RWPE2 (cell line): Measurements from ENCODE around the gene UBE3A.

Experiments used
- ATAC-seq: fragments of 200-7000 bp; cut with Tn5 transposase; 3 replicates; pipeline ENCODE4 v1.9.1; 2021; ENCODE audit warnings: low read depth
- DNase-seq: peaks from one replicate; pipeline ENCODE4 v3.0.0-alpha.2; 2020; ENCODE audit warnings: low spot score
- H3K27ac ChIP-seq: fragments of 450-650 bp; 2 replicates; pipeline ENCODE4 v1.5.1; 2017; ENCODE audit warnings: mild to moderate bottlenecking; ENCODE audit not compliant: poor library complexity, severe bottlenecking
- H3K27me3 ChIP-seq: fragments of 250-450 bp; sonication (Bioruptor Pico); 2 replicates; pipeline ENCODE4 v1.5.1; 2021; ENCODE audit warnings: mild to moderate bottlenecking, moderate library complexity; ENCODE audit not compliant: insufficient read depth, poor library complexity, severe bottlenecking
- H3K36me3 ChIP-seq: fragments of 250-450 bp; sonication (Bioruptor Pico); 2 replicates; pipeline ENCODE4 v1.5.1; 2020; ENCODE audit warnings: low read depth, mild to moderate bottlenecking, moderate library complexity
- H3K4me1 ChIP-seq: fragments of 250-450 bp; sonication (Bioruptor Pico); 2 replicates; pipeline ENCODE4 v1.5.1; 2021; ENCODE audit warnings: mild to moderate bottlenecking, moderate library complexity; ENCODE audit not compliant: insufficient read depth, poor library complexity, severe bottlenecking
- H3K4me3 ChIP-seq: fragments of 250-450 bp; sonication (Bioruptor Pico); 2 replicates; pipeline ENCODE4 v1.5.1; 2021; ENCODE audit warnings: mild to moderate bottlenecking, moderate library complexity; ENCODE audit not compliant: severe bottlenecking
- H3K9me3 ChIP-seq: fragments of 250-450 bp; sonication (Bioruptor Pico); 2 replicates; pipeline ENCODE4 v1.5.1; 2021; ENCODE audit warnings: mild to moderate bottlenecking, moderate library complexity; ENCODE audit not compliant: severe bottlenecking
- CTCF ChIP-seq: fragments of 450-650 bp; IDR thresholded peaks from one replicate; pipeline ENCODE4 v1.5.1; 2017; ENCODE audit warnings: mild to moderate bottlenecking, moderate library complexity; ENCODE audit not compliant: poor library complexity, severe bottlenecking

The UBE3A gene

GRCh38 chr15:25438601-25439368 is at the start of gene UBE3A:
Gene UBE3A (minus strand): TSS chr15:25439024. CDS start chr15:25409107, 29,917 bp downstream.
- DNase-seq = peak; percentile 94
- peak within 1 kb of the TSS; percentile 67 for H3K27ac ChIP-seq
- H3K4me3 ChIP-seq = peak within 1 kb of the TSS; percentile 91
- H3K36me3 ChIP-seq = peaks cover 19% of the 10 kb centered on the region
- no peaks in the 10 kb centered on the region for H3K9me3 ChIP-seq
- peak; percentile 52 for TF ChIP-seq CTCF
- H3K4me1 ChIP-seq = peaks cover 22% of the 10 kb centered on the region
- peak; percentile 94 for ATAC-seq
- H3K27me3 ChIP-seq = no peaks in the 10 kb centered on the region

GRCh38 chr15:25487226-25487884 is 48.5 kb upstream of the UBE3A start:
- H3K4me3 ChIP-seq = no peak overlapping the region
- no peak overlapping the region for H3K27ac ChIP-seq
- no peaks in the 10 kb centered on the region for H3K36me3 ChIP-seq
- no peaks in the 10 kb centered on the region for H3K27me3 ChIP-seq
- TF ChIP-seq CTCF = no peak
- H3K4me1 ChIP-seq = no peaks in the 10 kb centered on the region
- ATAC-seq (no peak), DNase-seq (no peak)
- peaks cover 3% of the 10 kb centered on the region for H3K9me3 ChIP-seq

- no peak for DNase-seq
- TF ChIP-seq CTCF = no peak
- Histone ChIP-seq H3K4me3 (no peak overlapping the region), H3K4me1 (no peaks in the 10 kb centered on the region), H3K9me3 (peaks cover 3% of the 10 kb centered on the region), H3K36me3 (no peaks in the 10 kb centered on the region), H3K27ac (no peak overlapping the region), H3K27me3 (no peaks in the 10 kb centered on the region)
- ATAC-seq = no peak
Observed at GRCh38 chr15:25486051-25486450, 47.2 kb upstream of the UBE3A start.

GRCh38 chr15:25481208-25481859 is 42.5 kb upstream of the UBE3A start:
- TF ChIP-seq CTCF = no peak
- Histone ChIP-seq H3K4me1 (no peaks in the 10 kb centered on the region), H3K36me3 (no peaks in the 10 kb centered on the region), H3K27me3 (no peaks in the 10 kb centered on the region), H3K9me3 (no peaks in the 10 kb centered on the region), H3K4me3 (no peak overlapping the region), H3K27ac (no peak overlapping the region)
- ATAC-seq (peak; percentile 86), DNase-seq (no peak)
